ENCODE results near the gene GMEB2.

Gene GMEB2

DNA sequence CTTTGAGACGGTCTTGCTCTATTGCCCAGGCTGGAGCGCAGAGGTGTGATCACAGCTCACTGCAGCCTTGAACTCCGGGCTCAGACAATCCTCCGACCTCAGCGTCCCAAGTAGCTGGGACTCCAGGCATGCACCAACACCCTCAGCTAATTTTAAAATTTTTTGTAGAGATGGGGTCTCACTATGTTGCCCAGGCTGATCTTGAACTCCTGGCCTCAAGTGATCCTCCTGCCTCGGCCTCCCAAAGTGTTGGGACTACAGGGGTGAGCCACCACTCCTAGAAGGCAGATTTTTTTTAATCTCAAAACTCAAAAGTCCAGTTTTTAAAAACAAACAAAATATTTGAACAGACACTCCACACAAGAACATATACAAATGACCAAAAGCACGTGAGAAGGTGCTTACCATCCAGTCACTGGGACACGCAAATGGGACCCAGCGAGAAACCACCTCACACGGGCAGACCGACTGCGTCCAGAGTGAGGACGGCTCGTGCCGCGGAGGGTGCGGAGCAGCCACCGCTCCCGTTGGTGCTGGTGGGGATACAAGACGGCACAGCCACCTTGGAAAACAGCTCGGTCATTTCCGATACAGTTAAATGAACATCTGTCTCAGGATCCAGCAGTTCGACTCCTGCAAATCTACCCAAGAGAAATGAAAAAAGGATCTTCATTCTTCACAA, 44.4 kb downstream of the GMEB2 start:
- no peak for DNase-seq (ENCODE audit: low read depth in 1 of 2, low spot score in 1 of 2)
- TF ChIP-seq JUND (IDR thresholded peaks at IDR 0.05; ENCODE audit: low read depth) = no peak
- in situ Hi-C loops (cut with HindIII; ENCODE audit: low pct_unique_long_range_greater_than_20kb, low sequenced_read_pairs) = no loop called here

DNA sequence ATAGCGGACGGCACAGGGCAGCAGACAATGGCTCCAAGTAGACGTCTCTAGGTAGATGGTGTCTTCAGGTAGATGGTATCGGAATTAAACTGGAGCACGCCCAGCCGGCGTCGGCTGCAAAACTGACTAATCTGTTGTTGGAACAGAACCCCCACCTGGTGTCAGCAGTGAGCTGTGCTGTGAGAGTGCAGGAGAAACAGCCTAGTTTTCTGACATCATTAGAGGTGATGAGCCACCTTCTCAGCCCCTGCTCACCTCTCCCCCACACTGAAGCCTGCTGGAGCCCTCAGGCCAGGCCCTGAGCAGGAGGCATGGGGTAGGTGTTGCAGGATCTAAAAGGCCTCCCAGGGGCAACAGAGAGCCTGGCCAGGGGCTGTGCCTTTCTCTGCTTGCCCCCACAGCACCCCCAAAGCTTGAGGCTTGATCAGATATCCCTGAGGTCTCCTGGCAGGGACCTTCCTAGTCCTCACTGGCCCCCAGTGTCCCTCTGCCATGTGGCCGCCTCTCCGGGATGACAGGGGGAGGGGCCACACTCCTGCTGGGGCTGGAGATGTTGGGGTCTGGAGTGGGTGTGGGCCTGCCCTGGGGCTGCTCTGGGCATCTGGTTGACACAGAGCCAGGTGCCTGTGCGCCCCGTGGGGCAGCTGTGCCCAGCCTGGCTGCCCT, 46.0 kb downstream of the GMEB2 start:
- in situ Hi-C loops (cut with HindIII; ENCODE audit: low pct_unique_long_range_greater_than_20kb, low sequenced_read_pairs) = no loop called here
- TF ChIP-seq JUND (IDR thresholded peaks at IDR 0.05; ENCODE audit: low read depth) = no peak
- peak in 1 of 2 experiments; percentile 73 for DNase-seq (ENCODE audit: low read depth in 1 of 2, low spot score in 1 of 2)

GRCh38 chr20:63579017-63579694, 47.7 kb downstream of the GMEB2 start:
- DNase-seq (ENCODE audit: low read depth in 1 of 2, low spot score in 1 of 2) = no peak
- in situ Hi-C loops (cut with HindIII; ENCODE audit: low pct_unique_long_range_greater_than_20kb, low sequenced_read_pairs) = no loop called here
- TF ChIP-seq JUND (IDR thresholded peaks at IDR 0.05; ENCODE audit: low read depth) = no peak

- DNase-seq (ENCODE audit: low read depth in 1 of 2, low spot score in 1 of 2) = no peak
- in situ Hi-C loops (cut with HindIII; ENCODE audit: low pct_unique_long_range_greater_than_20kb, low sequenced_read_pairs) = no loop called here
- no peak for TF ChIP-seq JUND (IDR thresholded peaks at IDR 0.05; ENCODE audit: low read depth)
These were observed 48.5 kb downstream of the GMEB2 start for GRCh38 chr20:63578224-63579016.

DNA sequence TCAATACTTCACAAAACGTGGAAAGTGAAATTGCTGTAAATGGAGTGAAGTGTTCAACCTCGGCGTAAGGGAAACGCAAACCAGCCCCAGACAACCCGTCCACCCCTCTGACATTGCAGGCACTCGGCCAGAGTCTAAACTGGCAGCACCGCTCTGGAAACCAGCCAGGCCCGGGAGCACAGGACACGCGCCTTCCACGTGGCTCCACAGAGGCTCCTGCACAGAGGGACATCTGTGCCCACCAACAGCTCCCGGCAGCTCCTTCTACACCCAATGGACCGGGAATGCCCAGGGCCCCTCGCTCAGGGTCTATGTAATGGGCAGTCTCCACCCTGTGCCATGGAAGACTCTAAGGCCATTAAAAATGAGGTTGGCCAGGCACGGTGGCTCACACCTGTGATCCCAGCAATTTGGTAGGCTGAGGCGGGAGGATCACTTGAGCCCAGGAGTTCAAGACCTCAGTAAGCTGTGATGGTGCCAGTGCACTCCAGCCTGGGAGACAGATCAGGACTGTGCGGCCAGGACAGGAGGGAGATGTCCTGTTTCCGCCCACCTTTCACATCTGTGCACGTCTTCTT, 49.5 kb downstream of the GMEB2 start:
- no peak for TF ChIP-seq JUND (IDR thresholded peaks at IDR 0.05; ENCODE audit: low read depth)
- DNase-seq (ENCODE audit: low read depth in 1 of 2, low spot score in 1 of 2) = no peak
- in situ Hi-C loops (cut with HindIII; ENCODE audit: low pct_unique_long_range_greater_than_20kb, low sequenced_read_pairs) = no loop called here

DNA sequence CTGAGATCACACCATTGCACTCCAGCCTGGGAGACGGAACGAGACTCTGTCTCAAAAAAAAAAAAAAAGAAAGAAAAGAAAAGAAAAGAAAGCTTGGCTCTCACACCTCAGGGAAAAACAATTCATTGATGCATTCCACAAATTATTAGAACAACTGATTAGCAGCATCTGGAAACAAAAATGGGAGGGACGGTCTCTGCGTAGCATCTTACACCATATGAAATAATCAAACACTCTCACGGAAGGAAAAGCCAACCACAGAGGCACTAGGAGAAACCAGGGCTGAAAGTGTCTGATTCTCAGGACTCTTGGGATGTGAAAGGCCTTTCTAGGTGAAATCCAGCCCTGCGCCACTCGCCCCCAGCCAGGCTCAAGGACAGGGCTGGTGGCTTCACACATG, 50.6 kb downstream of the GMEB2 start:
- no peak for DNase-seq (ENCODE audit: low read depth in 1 of 2, low spot score in 1 of 2)
- TF ChIP-seq JUND (IDR thresholded peaks at IDR 0.05; ENCODE audit: low read depth) = no peak
- in situ Hi-C loops (cut with HindIII; ENCODE audit: low pct_unique_long_range_greater_than_20kb, low sequenced_read_pairs) = no loop called here

DNA sequence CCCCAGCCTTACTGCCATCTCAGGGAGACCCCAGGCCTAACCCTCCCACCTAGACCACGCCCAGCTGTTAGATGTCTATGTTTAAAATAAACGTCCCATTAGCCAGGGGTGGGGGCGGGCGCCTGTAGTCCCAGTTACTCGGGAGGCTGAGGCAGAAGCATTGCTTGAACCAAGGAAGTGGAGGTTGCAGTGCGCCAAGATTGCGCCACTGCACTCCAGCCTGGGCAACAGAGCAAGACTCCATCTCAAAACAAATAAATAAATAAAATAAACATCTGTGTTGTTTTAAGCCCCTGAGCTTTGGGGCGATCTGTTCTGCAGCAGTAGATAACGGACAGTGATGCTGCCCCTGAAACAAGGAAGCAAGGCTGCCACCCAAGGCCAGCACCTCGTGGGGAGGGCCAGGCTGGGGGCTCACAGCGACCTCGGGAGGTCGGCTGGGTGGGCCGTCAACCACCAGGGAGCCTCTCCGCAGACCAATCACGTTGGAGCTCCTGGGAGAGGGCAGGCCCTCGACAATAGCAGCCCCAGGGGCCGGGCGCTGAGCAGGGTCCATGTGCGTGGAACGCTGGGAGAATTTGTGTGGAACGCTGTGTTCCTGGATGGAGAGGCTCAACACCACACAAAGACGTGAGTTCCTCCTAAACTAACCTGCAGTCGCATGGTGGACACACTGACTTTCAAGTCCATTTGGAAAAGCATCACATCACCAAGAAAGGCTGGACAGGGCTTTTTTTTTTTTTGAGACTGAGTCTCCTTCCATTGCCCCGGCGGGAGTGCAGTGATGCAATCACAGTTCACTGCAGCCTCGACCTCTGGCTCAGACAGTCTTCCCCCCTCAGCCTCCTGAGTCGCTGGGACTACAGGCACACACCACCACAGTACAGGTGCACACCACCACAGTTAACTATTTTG, 51.8 kb downstream of the GMEB2 start:
- no peak for DNase-seq (ENCODE audit: low read depth in 1 of 2, low spot score in 1 of 2)
- in situ Hi-C loops (cut with HindIII; ENCODE audit: low pct_unique_long_range_greater_than_20kb, low sequenced_read_pairs) = no loop called here
- TF ChIP-seq JUND (IDR thresholded peaks at IDR 0.05; ENCODE audit: low read depth) = no peak

GRCh38 chr20:63574156-63574828, 52.6 kb downstream of the GMEB2 start, which contains the start of gene HELZ2:
Gene HELZ2, minus strand, starts transcription at chr20:63574239. Its CDS starts 1,854 bp downstream, at chr20:63572385.
- TF ChIP-seq JUND (IDR thresholded peaks at IDR 0.05; ENCODE audit: low read depth) = no peak
- peak; percentile 82 to 90 for DNase-seq (ENCODE audit: low read depth in 1 of 2, low spot score in 1 of 2)
- in situ Hi-C loops (cut with HindIII; ENCODE audit: low pct_unique_long_range_greater_than_20kb, low sequenced_read_pairs) = no loop called here

- in situ Hi-C loops (cut with HindIII; ENCODE audit: low pct_unique_long_range_greater_than_20kb, low sequenced_read_pairs) = no loop called here
- no peak for TF ChIP-seq JUND (IDR thresholded peaks at IDR 0.05; ENCODE audit: low read depth)
- DNase-seq (ENCODE audit: low read depth in 1 of 2, low spot score in 1 of 2) = no peak
These were observed 53.2 kb downstream of the GMEB2 start for GRCh38 chr20:63573647-63574131.

- in situ Hi-C loops (cut with HindIII; ENCODE audit: low pct_unique_long_range_greater_than_20kb, low sequenced_read_pairs) = no loop called here
- no peak for TF ChIP-seq JUND (IDR thresholded peaks at IDR 0.05; ENCODE audit: low read depth)
- DNase-seq (ENCODE audit: low read depth in 1 of 2, low spot score in 1 of 2) = peak in 1 of 2 experiments; percentile 31
These were observed 53.9 kb downstream of the GMEB2 start for GRCh38 chr20:63572788-63573646.
